ENCODE measurements around the gene FHAD1.

Gene FHAD1

GRCh38 chr1:15345705-15346345, 98.8 kb downstream of the FHAD1 start:
- peak; percentile 15 for DNase-seq (ENCODE audit: low read depth)

GRCh38 chr1:15346346-15347030, 99.5 kb downstream of the FHAD1 start:
- no peak for DNase-seq (ENCODE audit: low read depth)

DNA sequence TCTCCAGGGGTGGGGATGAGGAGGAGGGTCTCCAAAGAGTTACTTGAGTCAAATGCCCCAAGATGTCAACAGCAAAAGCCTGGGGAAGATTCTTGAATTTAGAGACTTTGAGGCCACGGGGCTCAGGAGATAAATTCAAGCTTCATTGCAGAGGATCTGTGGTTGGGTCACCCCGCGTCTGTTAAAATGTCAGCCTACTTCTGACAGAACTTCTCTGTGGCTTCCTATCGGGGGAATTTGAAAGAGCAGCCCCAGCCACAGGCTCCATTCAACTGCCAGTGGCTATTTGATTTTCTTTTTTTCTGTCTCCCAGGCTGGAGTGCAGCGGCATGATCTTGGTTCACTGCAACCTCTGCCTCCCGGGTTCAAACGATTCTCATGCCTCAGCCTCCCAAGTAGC, 100.2 kb downstream of the FHAD1 start:
- no peak for DNase-seq (ENCODE audit: low read depth)

DNA sequence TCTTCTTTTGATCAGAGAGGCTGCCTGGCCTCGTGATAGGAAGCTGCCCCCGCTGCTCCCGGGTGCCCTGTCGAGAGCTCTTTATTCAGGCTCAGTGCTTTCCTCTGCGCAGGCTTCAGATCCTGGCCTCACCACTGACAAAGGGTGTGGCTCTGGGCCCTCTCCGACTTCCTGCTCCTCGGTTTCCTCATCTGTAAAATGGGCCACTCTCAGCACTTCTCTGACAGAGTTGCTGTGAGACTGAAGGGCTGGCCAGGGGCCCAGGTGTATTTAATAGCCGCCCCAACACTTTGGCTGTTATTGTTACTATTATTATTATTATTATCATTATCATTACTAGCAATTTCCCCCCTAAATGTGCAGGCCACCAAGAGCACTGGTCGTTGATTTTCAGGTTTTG, 101.6 kb downstream of the FHAD1 start:
- no peak for DNase-seq (ENCODE audit: low read depth)

GRCh38 chr1:15349133-15349532, 102.1 kb downstream of the FHAD1 start:
- DNase-seq (ENCODE audit: low read depth), result no peak

DNA sequence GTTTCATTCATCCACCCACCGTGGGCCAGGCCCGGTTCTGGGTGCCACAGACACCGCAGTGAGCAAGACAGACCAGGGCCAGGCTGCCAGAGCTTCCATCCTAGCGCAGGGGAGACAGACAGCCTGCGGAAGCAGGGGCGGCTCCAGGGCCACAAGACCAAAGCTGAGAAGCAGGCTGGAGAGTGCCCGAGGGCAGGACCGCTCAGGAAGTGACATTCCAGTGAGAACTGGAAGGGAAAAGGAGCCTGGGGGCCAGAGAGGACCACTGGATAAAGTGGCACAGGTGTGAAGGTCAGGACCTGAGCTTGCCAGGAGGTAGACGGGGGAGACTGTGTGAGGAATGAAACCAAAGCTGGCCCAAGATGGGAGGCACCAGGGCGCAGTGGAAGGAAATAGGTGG, 103.1 kb downstream of the FHAD1 start:
- DNase-seq (ENCODE audit: low read depth), result no peak

GRCh38 chr1:15350551-15351200, 103.7 kb downstream of the FHAD1 start:
- DNase-seq (ENCODE audit: low read depth), result no peak

GRCh38 chr1:15351310-15351709, 104.3 kb downstream of the FHAD1 start:
- DNase-seq (ENCODE audit: low read depth), result no peak

- peak; percentile 8 for DNase-seq (ENCODE audit: low read depth)
These were observed 105.3 kb downstream of the FHAD1 start for GRCh38 chr1:15352128-15352957.

DNA sequence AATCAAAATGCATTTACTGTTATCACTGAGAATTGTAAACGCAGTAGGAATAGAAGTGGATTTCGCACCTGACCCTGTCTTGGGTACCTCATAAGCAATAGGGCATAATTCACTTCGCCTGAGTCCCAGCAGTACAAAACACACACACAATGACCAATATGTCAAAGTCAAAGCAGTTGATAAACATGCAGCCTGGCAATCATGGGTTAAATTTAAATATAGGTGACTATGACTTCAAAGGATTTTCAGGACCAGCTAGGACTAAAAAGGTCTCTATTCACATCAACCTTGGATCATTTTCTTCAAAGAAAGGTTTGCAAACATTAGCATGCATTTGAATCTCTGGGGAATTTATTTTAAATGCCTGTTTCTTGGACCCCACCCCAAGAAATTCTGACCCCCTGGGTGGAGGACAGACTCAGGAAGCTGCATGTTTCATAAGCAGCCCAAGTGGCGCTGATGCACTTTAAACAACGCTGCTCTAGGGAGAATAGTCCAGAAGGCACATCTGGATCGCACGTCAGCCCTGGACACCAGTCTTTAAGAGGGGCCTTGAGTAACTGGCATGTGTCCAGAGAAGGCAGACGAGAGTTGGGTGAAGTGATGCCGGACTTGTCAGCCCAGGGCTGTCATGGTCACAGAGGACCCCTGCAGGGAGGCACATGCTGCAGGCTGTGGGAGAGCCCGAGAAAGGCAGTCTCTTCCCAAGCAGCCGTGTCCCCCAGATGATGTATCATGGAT, 107.0 kb downstream of the FHAD1 start:
- no peak for DNase-seq (ENCODE audit: low read depth)

GRCh38 chr1:15354580-15354965, 107.5 kb downstream of the FHAD1 start:
- DNase-seq (ENCODE audit: low read depth), result no peak

GRCh38 chr1:15355968-15356625, 109.1 kb downstream of the FHAD1 start:
- no peak for DNase-seq (ENCODE audit: low read depth)

DNA sequence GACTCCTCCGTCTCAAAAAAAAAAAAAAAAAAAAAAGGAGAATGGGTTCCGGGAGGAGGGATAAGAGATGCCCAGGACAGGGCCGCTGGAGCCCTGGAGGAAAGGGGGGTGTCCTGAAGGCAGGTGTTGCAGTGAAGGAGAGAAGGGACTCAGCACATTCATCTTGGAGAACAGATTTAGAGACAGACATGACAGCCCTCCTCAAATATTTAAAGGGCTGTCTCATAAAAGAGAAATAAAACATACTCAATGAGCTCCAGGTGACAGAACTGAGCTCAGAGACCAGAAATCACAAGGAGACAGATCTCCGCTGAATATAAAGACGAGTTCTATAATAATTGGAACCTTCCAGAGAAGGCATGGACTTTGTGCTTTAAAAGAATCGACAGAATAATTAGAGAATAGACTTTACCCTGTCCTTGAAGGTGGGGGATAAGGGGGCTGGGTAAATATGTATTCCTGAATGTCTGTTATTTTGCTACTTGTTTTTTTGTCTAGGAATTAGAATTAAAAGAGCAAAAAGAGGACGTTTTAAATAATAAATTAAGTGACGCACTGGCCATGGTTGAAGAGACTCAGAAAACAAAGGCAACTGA, 110.7 kb downstream of the FHAD1 start:
- no peak for DNase-seq (ENCODE audit: low read depth)

GRCh38 chr1:15358565-15359133, 111.6 kb downstream of the FHAD1 start:
- no peak for DNase-seq (ENCODE audit: low read depth)

GRCh38 chr1:15360700-15361099, 113.7 kb downstream of the FHAD1 start:
- DNase-seq (ENCODE audit: low read depth), result no peak

GRCh38 chr1:15362096-15362736, 115.2 kb downstream of the FHAD1 start:
- DNase-seq (ENCODE audit: low read depth), result no peak

DNA sequence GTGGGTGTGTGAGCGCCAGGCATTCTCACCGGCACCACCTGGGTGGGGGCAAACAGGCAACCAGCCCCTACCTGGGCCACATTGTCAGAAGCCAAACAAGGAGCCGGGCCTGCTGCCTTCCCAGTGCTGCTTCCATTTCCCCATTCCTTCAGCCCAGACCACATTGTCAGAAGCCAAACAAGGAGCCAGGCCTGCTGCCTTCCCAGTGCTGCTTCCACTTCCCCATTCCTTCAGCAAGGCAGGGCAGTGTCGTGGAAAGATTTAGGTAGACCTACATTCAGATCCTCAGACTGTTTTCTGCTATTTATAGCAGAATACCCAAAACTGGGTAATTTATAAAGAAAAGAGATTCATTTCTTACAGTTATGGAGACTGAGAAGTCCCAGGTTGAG, 115.7 kb downstream of the FHAD1 start:
- no peak for DNase-seq (ENCODE audit: low read depth)

- DNase-seq (ENCODE audit: low read depth), result no peak
These were observed 117.7 kb downstream of the FHAD1 start for GRCh38 chr1:15364740-15365139.

DNA sequence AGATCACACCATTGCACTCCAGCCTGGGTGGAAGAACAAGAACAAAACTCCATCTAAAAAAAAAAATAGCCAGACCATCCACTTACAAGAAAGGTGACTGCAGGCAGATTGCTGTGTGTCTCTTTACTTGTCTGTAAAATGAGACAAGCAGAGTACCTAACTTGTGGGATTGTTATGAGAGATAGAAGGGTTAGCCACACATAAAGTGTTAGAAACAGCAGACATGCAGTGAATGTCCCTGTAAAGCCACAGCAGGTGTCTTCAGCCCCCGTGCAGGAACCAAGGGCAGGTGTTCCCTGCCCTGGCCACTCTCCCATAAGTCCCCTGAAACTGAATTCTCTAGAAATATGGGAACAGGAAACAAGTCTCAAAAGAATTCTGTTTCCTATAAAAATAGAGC, 121.9 kb downstream of the FHAD1 start:
- no peak for DNase-seq (ENCODE audit: low read depth)

- DNase-seq (ENCODE audit: low read depth), result no peak
These were observed 123.2 kb downstream of the FHAD1 start for GRCh38 chr1:15370268-15370667.
